Globus pallidus (tissue), 1 donor: ENCODE results near the gene KCNAB2.
A peak's percentile ranks its signal among the peaks of the same experiment; 100 is the strongest.

Experiments
- DNase-seq: peaks from one replicate; pipeline ENCODE4 v3.0.0-alpha.2; 2015; ENCODE audit warnings: low spot score

Gene KCNAB2

GRCh38 chr1:6109688-6110087 is 64.0 kb downstream of the KCNAB2 start:
- no peak for DNase-seq

GRCh38 chr1:6110326-6110725 is 64.6 kb downstream of the KCNAB2 start:
- no peak for DNase-seq

GRCh38 chr1:6111571-6111970 is 65.9 kb downstream of the KCNAB2 start:
- DNase-seq: no peak

- DNase-seq: no peak
Observed at GRCh38 chr1:6111991-6112689, 66.5 kb downstream of the KCNAB2 start.

- DNase-seq: no peak
Observed at GRCh38 chr1:6112690-6113005, 67.0 kb downstream of the KCNAB2 start.

- no peak for DNase-seq
Observed at GRCh38 chr1:6113116-6113515, 67.4 kb downstream of the KCNAB2 start.

- DNase-seq: no peak
Observed at GRCh38 chr1:6113745-6114144, 68.1 kb downstream of the KCNAB2 start.

GRCh38 chr1:6116137-6116536 is 70.4 kb downstream of the KCNAB2 start:
- no peak for DNase-seq

GRCh38 chr1:6117064-6117463 is 71.4 kb downstream of the KCNAB2 start:
- no peak for DNase-seq

GRCh38 chr1:6117624-6118023 is 71.9 kb downstream of the KCNAB2 start:
- no peak for DNase-seq

GRCh38 chr1:6118415-6118814 is 72.7 kb downstream of the KCNAB2 start:
- no peak for DNase-seq

GRCh38 chr1:6121021-6121421 is 75.3 kb downstream of the KCNAB2 start:
- DNase-seq: no peak

GRCh38 chr1:6121651-6122370 is 76.1 kb downstream of the KCNAB2 start:
- no peak for DNase-seq

GRCh38 chr1:6123083-6123482 is 77.4 kb downstream of the KCNAB2 start:
- no peak for DNase-seq

GRCh38 chr1:6123816-6124215 is 78.1 kb downstream of the KCNAB2 start:
- no peak for DNase-seq

GRCh38 chr1:6124341-6124740 is 78.7 kb downstream of the KCNAB2 start:
- DNase-seq: no peak

- no peak for DNase-seq
Observed at GRCh38 chr1:6124746-6125365, 79.2 kb downstream of the KCNAB2 start.

- no peak for DNase-seq
Observed at GRCh38 chr1:6125366-6125765, 79.7 kb downstream of the KCNAB2 start.

GRCh38 chr1:6126028-6126427 is 80.3 kb downstream of the KCNAB2 start:
- DNase-seq: no peak

- no peak for DNase-seq
Observed at GRCh38 chr1:6126521-6127067, 80.9 kb downstream of the KCNAB2 start.

GRCh38 chr1:6127587-6128163 is 82.0 kb downstream of the KCNAB2 start:
- peak; percentile 20 for DNase-seq

GRCh38 chr1:6128276-6129081 is 82.8 kb downstream of the KCNAB2 start:
- DNase-seq: no peak
